ENCODE data around the gene NRAP.

The NRAP gene

GRCh38 chr10:113631684-113632367 is 32.0 kb downstream of the NRAP start:
- no peak for DNase-seq

GRCh38 chr10:113630929-113631533 is 32.8 kb downstream of the NRAP start:
- DNase-seq, result no peak

- no peak for DNase-seq
Measured at GRCh38 chr10:113628607-113629153, 35.2 kb downstream of the NRAP start.

- no peak for DNase-seq
Measured at GRCh38 chr10:113627836-113628235, 36.0 kb downstream of the NRAP start.

GRCh38 chr10:113626809-113627355 is 37.0 kb downstream of the NRAP start:
- no peak for DNase-seq

GRCh38 chr10:113625461-113626186 is 38.2 kb downstream of the NRAP start:
- DNase-seq, result no peak

GRCh38 chr10:113622831-113623230 is 41.0 kb downstream of the NRAP start:
- DNase-seq, result no peak

- DNase-seq, result no peak
Measured at GRCh38 chr10:113621799-113622198, 42.0 kb downstream of the NRAP start.

- no peak for DNase-seq
Measured at GRCh38 chr10:113620936-113621335, 42.9 kb downstream of the NRAP start.

GRCh38 chr10:113620511-113620910 is 43.3 kb downstream of the NRAP start:
- DNase-seq, result no peak

- DNase-seq, result no peak
Measured at GRCh38 chr10:113619401-113619800, 44.4 kb downstream of the NRAP start.

- no peak for DNase-seq
Measured at GRCh38 chr10:113618338-113618737, 45.5 kb downstream of the NRAP start.

GRCh38 chr10:113617086-113617485 is 46.8 kb downstream of the NRAP start:
- no peak for DNase-seq

- DNase-seq, result no peak
Measured at GRCh38 chr10:113616244-113617074, 47.4 kb downstream of the NRAP start.

GRCh38 chr10:113613977-113614690 is 49.7 kb downstream of the NRAP start:
- no peak for DNase-seq

GRCh38 chr10:113613427-113613826 is 50.4 kb downstream of the NRAP start:
- no peak for DNase-seq

- DNase-seq, result no peak
Measured at GRCh38 chr10:113612154-113612553, 51.7 kb downstream of the NRAP start.

- no peak for DNase-seq
Measured at GRCh38 chr10:113610631-113611601, 52.9 kb downstream of the NRAP start.

GRCh38 chr10:113609704-113610108 is 54.1 kb downstream of the NRAP start:
- no peak for DNase-seq

GRCh38 chr10:113605268-113605978 is 58.4 kb downstream of the NRAP start:
- no peak for DNase-seq

Data from effector CD8-positive, alpha-beta T cell (primary cell).